ENCODE results near the gene NOLC1.
A peak's percentile ranks its signal among the peaks of the same experiment; 100 is the strongest.

Gene NOLC1

DNA sequence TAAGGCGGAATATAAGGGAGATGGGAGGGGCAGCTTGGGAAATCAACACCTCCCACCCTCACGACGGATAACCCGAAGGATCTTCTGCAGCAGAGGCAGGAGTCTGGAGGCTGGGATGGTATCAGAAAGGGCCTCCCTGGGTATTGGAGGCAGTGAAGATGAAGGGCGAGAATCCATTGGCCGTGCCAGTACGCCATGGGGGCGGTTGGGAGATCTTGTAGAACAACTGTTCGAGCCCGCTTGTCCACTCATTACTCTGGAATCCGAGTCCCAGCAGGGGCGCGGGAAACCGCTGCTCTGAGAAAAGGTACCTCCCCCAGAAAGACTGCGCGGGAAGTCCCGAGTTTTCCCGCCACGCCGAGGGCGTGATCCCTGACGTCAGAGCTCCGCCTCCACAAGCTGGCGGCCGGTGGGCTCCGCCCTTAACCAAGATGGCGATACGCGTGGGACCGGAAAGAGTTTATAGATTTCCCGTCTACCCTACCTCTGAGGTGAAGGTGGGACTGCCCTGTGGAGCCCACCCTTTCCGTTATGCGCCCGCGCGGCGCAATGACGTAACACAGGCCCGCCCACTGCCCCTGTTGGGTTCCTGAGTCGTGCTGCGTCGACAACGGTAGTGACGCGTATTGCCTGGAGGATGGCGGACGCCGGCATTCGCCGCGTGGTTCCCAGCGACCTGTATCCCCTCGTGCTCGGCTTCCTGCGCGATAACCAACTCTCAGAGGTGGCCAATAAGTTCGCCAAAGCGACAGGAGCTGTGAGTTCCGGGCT, at the start of gene NOLC1:
NOLC1 (plus strand) TSS at position 616 of the 771 bp plus-strand sequence; CDS start at position 638, 22 bp downstream.
- peak; percentile 99 for DNase-seq

DNA sequence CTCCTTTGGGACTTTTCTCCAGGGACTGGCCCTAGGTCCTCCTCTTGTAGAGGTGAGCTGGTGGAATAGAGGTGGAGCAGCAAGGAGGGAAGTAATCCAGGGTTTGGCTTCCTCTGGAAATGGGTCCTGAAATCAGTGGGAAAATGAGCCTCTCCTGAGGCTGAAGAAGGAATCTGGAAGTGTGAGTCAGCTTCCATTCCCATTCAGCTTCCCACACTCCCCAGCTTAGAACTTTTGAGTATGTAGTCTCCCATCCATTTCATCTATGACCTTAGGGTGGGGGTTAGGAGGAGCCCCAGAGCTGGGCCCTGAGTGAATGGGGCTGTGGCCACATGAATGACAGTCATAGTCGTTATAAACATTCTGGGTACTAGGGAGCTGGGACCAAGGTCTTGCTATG, 49.8 kb upstream of the NOLC1 start:
- DNase-seq, result no peak

DNA sequence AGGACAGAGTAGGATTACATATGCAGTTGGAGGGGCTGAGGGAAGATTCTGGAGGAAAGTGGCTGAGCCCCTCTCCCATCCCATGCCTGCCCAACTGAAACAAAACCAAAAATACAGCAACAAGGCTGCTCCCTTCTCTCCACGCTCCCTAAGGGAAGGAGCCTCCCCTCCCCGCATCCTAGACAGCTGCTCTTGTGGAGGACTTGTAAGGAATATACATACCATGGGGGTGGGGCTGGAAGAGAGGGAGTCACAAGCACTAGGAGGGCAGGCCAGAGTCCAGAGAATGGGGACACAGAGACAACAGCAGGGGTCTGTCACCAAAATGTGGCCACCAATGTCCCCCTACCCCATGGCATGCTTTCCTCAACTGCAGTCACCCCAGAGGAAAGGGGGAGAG, 45.2 kb upstream of the NOLC1 start:
- no peak for DNase-seq

DNA sequence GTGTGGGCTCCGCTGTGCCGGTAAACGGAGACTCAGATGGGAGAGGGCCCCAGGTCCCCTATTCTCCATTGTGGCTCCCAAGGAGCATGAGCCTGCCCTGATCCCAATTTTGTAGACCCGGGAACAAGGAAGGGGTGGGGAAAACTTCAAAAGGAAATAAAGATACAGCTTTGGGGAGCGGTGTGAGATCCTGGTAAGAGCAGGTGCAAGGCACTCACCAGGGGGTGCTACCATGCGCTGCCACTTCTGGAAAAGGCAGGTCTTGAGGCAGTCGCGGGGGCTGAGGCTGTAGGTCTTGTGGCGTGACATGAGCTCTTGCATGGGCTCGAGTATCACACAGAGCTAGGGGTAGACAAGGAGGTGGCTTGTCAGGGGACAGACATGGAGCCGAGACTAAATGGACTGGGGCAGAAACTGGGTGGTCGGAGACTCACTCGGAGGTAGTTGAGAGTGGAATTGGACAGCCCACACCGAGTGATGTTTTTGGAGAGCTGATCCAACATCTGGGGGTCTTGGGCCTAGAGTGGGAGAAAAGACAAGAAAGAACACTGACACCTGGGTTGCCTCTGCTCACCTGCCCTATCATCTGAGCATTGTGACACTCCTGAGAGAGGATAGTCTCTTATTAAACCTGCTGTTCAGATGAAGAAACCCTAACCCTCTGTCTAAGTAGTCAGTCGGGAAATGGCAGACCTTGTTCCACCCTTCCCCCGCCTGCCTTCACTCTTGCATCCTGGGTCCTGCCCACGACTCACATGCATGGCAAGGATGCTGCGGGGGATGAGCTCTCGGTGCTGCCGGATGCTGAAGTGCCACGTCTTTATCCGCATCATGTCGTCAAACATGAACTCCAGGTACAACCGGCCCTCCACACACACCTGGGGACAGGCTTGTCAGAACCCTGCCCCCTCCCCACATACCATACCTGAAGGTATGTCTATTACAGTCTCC, 42.7 kb upstream of the NOLC1 start:
- no peak for DNase-seq

DNA sequence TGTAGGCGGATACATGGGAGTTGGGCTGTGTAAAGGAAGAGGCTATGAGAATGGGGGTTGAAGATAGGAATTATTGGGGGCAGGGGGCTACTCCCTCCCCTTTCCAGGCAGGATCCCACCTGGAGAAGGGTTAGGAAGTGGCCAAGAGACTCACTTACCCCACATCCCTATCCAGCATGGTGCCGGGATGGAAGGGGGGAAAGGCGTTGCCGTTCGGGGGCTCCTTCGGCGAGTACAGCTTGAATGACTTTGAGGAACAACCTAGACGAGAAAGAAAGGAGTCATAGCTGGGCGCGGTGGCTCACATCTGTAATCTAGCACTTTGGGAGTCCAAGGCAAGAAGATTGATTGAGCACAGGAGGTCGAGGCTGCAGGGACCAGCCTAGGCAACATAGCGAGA, 40.9 kb upstream of the NOLC1 start:
- no peak for DNase-seq

DNA sequence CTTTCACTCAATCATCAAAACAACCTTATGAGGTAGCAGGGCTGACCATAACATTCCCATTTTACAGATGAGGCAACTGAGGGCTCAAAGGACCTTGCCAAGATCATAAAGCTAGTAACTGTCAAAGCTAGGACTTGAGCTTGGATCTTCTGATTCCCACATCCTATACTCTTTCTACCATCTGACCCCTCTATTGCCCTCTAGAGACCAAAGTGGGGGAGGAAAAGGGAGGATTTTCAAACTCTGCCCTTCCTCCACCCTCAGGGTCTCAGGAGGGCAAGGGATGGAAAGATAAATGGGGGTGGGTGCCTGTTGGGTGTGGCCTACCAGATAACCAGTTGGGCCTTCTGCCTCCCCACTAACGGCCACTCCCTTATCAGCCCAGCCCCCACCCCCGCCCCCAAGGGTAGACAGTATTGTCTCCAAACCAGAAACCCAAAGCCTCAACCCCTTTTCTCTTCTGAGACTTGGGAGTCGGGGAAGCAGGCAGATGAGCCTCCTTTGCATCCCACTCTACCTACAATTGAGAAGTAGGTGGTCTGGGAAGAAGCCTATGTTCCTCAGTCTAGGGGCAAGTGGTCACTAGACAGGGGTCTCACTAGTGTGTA, 39.9 kb upstream of the NOLC1 start:
- no peak for DNase-seq

DNA sequence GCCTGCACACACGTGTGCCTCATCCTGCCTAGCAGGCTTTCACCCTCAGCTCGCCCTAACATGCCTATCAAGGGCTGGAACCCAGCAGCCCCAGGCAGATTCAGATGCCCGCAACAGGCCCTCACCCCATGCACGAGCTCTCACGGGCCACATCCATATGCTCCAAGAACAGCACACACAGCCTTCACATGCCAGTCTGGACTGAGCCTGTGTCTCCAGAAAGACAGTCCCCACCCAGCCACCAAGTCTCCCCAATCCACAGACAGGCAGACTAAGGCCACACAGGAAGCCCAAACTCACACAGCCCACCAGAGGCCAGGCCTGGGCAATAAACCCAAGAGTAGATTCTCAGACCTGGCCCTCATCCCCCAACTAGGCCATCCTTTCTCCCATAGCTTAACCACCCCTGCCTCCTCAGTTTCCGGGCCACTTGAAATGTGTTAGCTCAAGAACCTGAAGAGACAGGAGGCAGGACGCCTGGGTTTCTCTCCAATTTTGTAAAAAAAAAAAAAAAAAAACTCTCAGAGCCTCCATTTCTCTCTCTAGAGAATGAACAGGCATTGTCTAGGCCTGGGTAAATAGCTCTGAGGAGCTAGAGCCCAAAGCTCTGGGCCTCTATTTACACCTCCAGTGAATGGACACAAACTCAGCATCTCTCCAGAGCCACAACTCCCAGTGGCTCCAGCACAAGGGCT, 38.8 kb upstream of the NOLC1 start:
- peak; percentile 22 for DNase-seq

DNA sequence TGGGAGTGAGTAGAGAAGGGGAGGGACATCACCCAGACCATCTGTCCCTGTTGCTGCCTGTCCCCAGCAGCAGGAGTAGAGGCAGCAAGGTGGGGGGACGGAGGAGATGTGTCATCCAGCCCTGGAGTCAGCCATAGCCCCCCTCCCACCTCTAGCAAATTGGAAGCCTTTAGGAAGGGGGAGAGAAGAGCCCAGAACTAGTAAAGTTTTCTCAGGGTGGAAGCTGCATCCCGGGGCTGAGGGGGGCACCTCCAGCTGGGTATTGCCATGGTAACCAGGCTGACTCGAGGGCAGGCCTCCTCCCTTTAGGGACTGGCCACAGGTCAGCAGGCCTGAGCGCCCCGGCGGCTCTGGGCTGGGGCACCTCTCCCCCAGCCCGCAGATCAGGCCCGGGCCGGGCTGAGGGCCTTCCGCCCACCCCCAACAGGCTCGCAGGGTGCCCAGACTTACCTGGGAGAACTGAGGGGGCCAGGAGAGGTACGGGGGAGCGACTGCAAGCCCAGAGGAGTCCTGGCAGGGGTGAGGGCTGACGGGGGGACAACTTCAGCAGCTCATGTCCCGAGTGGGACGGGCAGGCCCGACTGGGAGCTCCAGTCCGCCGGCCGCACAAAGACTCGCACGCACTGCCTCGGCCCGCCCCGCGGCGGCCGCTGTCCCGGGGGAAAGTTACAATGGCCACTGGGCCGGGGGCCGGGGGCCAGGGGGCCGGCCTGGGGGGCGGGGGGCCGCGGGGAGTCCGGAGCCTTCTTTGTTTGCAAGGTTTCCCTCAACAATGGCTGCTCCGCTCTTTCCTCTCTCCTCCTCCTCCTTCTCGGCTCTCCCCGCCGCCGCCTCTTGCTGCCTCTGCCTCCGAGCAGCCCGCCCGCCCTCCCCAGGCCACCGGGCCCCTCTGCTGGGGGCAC, 38.0 kb upstream of the NOLC1 start:
- peak; percentile 30 for DNase-seq

DNA sequence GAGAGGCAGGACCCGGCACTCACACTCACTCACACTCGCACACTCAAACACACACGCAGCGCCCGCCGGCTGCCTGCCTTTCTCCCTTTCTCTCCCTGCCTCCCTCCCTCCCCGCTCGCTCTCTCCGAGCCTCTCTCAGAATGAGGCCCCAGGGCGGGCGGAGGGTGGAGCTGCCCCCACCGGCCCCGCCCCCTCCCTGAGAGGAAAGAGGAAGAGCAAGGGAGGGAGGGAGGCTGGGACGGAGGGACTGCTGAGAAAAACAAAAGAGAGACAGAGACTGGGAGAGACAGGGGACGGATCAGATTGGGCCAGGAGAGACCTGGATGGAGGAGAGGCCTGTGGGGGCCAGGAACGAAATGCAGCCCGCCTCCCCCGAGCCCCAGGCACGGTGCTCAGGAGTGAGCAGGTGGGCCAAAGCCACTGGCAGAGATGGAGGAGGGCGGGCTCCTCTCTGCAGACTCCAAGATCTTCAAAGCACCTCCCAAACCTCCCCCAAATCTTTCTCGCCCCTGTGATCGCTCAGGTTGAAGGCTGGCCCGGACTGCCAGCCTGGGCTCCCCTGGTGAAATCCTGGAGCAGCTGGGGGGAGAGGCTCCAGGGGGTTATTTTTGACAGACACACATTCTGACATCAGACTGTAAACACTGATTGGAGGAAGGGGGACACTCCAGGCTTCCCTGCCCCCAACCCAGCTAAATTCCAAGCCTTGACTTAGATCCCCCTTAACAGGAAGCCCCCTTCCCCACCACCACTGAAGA, 37.1 kb upstream of the NOLC1 start:
- DNase-seq, result peak; percentile 94

DNA sequence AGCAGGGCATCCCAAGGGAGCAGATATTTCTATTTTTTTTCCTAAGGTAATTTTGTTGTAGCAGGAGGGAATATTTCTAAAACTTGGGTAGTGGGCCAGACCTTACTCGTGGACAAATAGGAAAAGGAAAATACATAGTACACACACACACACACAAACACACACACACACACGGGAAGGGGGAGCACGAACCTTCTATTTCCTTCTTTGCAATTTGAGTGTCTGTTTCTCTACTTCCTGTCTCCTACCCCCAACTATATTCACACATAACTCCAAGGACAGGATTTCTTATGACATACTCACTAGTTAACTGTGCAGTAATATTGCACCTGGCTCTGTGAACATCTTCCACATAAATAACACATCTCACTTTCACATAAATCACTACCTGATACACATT, 36.4 kb upstream of the NOLC1 start:
- no peak for DNase-seq

DNA sequence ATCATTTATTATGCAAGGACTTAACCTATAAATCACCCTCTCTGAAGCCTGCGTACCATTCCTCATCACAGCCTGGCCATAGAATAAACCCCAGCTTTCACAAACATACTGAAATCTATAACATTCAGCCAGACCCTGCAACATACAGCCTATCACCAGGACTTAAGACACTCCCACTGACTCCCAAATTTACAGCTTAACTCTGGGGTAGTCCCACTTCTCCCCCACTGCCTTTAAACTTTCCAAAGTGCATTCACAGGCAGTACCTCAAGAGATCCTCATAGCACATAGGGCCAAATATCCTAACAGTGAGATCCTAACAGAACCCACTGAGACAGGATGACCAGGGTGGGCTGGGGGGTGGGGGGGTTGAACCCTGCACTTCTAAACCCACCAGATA, 35.5 kb upstream of the NOLC1 start:
- DNase-seq, result no peak

DNA sequence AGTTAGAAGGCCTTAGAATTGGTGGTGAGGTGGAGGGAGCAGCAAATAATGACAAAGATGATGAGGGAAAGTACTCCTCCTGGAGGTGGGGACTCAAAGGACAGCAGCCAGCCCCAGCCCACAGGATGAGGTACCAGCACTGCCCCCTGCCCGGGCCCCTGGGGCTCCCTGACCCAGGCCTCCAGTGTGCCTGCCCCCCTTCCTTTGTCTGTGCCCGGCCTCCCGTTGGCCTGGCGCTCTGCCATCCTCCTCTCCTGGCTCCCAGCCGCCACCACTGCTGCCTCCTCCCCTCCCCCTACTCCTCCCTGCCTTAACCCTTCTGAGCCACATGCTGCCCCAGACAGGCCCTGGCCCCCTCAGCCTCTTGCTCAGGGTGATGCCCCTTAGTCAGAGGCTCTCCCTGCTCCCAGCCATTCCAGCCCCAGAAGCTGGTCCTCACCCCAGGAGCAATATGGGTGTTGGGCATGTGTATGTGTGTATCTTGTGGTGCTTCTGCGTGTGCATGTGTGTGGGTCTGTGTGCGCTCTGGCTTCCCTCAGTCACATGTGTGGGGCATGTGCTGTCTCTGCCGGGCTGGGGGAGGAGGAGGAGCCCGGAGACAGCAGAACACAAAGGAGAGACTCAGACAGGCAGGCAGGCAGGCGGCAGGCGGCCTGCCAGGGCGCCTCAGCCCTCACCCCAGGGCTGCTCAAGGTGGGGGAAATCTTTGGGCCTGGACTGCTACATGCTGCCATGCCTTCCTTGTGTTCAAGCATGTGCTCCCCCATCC, 34.6 kb upstream of the NOLC1 start:
- peak; percentile 71 for DNase-seq

DNA sequence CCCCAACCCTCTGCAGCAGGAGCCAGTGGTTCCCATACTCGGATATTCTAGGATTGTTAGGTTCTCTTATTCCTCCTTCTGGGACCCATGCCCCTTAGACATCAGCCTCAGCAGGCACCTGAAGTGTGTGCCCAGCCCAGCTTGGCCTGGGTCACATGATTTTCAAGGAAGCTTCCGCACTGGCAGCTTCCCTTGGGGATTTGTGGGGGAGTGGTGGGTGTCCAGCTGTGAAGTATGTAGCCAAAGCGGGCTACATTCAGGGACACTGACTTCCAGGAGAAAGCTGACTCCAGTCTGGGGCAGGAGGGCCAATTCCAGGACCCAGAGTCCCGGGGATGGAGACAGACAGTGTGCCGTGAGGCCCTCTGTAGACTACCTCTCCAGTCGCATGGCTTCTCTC, 33.3 kb upstream of the NOLC1 start:
- DNase-seq, result peak; percentile 30

DNA sequence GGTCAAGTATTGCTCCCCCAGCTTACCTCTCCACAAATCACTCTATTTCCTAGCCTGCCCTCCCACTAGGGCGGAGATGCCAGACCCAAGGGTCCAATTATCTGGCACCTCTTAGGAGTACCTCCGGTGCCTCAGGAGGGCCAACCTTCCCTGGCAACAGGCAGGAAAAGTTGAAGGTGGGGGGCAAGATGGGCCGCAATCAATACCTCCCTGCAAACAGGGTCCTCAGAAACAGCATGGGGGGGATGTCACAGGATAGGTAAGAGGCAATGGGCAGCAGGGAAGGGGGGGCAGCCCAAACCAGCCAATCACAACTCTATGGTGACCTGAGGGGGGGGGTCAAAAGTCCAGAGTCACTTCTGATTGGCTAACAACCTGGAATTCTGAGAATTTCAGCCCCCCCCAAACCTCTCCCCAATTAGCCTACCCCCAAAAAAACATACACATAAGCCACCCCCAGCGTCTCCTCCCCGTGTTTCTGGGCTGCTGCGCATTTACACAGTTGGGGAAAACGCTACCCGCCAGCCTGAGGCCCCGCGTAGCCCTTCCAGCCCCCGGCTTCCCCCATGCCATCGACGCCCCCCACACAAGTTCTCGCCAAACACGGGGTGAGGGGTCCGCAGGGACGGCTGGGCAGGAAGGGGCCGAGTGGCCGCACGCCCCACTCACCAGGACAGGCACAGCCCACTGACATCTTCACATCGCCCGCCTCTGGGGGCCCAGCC, 32.6 kb upstream of the NOLC1 start:
- peak; percentile 73 for DNase-seq

DNA sequence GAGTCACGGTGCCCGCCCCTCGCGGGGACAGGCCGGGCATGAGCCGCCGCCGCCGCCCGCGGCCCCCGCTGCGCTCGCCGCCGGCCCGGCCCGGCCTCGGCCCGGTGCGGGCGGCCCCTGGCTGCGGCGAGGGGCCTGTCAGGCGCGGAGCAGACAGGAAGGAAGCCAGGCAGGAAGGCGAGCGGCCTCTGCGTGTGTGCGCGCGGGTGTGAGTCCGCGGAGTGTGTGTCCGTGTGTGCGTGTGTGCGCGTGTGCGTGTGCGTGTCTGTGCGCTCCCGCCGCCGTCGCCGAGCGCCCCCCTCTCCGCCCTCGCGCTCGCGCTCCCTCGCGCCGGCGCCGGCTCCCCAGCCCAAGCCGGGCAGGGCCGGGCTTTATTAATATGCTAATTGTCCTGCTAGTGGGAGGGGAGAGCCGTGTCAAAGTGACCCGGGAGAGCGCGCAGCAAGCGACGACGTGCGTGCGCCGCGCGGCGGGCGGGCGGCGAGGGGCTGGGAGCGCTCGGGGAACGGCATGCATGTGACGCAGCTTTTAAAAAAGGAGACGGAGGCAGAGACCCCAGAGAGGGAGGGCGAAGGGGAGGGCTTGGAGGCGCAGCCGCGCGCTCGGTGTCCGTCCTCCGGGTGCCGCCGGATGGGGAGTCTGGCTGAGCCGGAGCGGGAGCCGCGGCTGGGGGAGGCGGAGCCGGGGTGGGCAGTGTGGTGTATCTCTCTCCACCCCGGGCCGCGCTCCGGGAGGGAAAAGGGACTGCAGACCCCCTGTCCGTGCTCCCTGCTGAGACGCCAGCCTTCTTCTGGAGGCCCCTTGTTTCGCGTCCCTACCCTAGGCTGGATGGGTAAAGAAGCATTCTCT, 31.8 kb upstream of the NOLC1 start, which contains the start of gene LDB1:
LDB1 (minus strand) TSS at position 227 of the 849 bp plus-strand sequence. CDS start 258 bp downstream, outside the sequence.
- DNase-seq, result peak; percentile 75

DNA sequence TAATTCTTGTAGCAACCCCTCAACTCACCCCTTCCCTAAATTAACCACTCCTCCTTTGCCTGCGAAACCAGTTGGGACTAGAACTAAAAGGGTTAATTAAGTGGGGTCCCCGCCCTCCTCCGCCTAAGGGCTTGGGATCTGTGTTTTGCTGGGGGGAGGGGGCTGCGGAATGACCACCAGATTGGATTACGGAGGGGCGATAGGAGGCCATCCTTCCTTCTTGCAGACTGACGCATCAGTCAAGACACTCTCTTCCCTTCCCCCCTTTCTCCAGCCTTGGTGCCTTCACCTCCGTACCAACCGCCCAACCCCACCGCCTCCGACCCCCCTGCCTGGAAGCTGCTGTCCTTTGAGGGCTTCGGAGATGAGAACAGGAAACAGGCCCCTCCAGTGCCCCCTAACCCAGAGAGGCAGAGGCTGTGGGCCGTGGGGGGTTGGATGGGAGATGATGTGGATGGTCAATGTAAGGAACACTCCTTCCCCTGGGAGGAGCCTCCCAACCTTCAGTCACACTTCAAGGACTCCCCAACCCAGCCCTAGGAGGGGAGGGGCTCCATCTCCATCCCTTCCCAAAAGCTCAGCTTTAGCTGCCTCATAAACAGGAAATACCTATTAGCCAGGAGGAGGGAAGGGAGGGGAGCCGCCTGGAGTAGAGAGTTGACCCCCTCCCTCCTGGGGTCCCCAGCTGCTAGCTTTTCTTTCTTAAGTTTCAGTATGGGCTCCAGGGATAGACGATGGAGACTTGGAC, 31.0 kb upstream of the NOLC1 start:
- DNase-seq, result peak; percentile 28

DNA sequence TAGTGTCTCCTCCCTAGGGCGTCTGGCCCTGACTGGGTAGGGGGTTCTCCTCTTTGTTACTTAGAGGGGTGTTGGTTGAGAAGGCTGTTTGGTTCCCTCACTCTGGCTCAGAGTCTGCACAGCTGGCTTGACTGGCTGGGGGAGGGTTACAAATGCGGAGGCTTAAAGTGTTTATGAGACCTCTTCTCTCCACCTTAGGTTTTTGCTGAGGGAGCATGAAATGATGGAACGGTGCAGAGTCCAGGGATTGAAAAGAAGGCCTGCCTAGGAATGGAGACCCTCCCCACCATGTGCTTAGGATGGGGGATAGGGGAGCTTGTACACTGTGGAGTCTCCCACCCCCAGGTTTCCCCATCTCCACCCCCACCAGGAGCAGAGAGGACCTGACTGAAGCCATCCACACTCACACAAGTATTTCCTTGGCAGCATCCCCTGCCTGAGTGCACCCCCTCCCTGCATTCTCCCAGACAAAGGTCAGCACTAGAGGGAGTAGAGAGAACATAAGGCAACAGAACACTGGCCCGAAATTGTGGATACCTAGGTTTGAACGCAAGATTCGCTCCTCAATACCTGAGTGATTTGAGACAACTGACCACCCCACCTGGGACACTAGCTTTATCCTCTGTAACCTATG, 30.3 kb upstream of the NOLC1 start:
- no peak for DNase-seq

Data from stimulated activated CD4-positive, alpha-beta T cell treated with anti-CD3 and anti-CD28 coated beads, Interleukin-15, amount 100 ng/mL, for 24 hours (primary cell).